PC-3 (cell line): Measurements from ENCODE around the gene ETV1. TPM values are rescaled to one million over a fixed set of nuclear protein-coding genes. Genes with fewer than 3 reads are reported as not detected.

Source experiments
- ATAC-seq: fragments of 200-7000 bp; cut with Tn5 transposase; 2 replicates; pipeline ENCODE4 v1.9.1; 2020; ENCODE audit warnings: mild to moderate bottlenecking, moderate library complexity
- BruUV-seq: library from RNA; stranded (reverse); fragments of 400-500 nt; replicated peaks from 2 replicates; lab custom pipeline; 2021; lab: Mats Ljungman, UMichigan
- CTCF ChIA-PET: fragments of 300-600 bp; sonication (Branson Sonifier 250); formaldehyde crosslinking; loops from one replicate; lab custom pipeline; 2022; ENCODE audit warnings: antibody characterized with exemption; lab: Charles Lee
- POLR2A ChIA-PET: fragments of 300-600 bp; sonication (Branson Sonifier 250); formaldehyde crosslinking; loops from one replicate; lab custom pipeline; 2022; ENCODE audit warnings: antibody characterized with exemption; ENCODE audit not compliant: unreplicated experiment; lab: Charles Lee
- DNase-seq: peaks from one replicate; pipeline ENCODE4 v3.0.0-alpha.2; 2015
- H2AFZ ChIP-seq: fragments of 300-600 bp; sonication (generic); 2 replicates; pipeline ENCODE4 v1.6.0; 2016; ENCODE audit warnings: antibody characterized with exemption, low read length
- H3F3A ChIP-seq: fragments of 300-600 bp; sonication (generic); one replicate; pipeline ENCODE4 v1.6.0; 2017; ENCODE audit warnings: antibody characterized with exemption, low read length, control low read depth, mild to moderate bottlenecking; ENCODE audit not compliant: unreplicated experiment
- H3K27ac ChIP-seq: fragments of 300-600 bp; sonication (generic); 2 replicates; pipeline ENCODE4 v1.5.1; 2016; ENCODE audit warnings: mild to moderate bottlenecking, low read length
- H3K27me3 ChIP-seq: fragments of 300-600 bp; sonication (generic); 2 replicates; pipeline ENCODE4 v1.6.1; 2016; ENCODE audit warnings: low read length, mixed read lengths
- H3K36me3 ChIP-seq: fragments of 300-600 bp; sonication (generic); 2 replicates; pipeline ENCODE4 v1.6.1; 2016; ENCODE audit warnings: low read depth, mixed run types, low read length, mixed read lengths
- H3K4me1 ChIP-seq: fragments of 300-600 bp; sonication (generic); 2 replicates; pipeline ENCODE4 v1.5.1; 2016; ENCODE audit warnings: low read length; ENCODE audit not compliant: insufficient read depth
- H3K4me2 ChIP-seq: fragments of 300-600 bp; sonication (generic); 2 replicates; pipeline ENCODE4 v1.6.0; 2016; ENCODE audit warnings: low read length
- H3K4me3 ChIP-seq: fragments of 300-600 bp; sonication (generic); 2 replicates; pipeline ENCODE4 v1.5.1; 2016; ENCODE audit warnings: mild to moderate bottlenecking, low read length, mixed read lengths
- H3K79me2 ChIP-seq: fragments of 300-600 bp; sonication (generic); 2 replicates; pipeline ENCODE4 v1.6.1; 2017; ENCODE audit warnings: low read length, mixed read lengths
- H3K9ac ChIP-seq: fragments of 300-600 bp; sonication (generic); 2 replicates; pipeline ENCODE4 v1.6.0; 2016; ENCODE audit warnings: mild to moderate bottlenecking, low read length
- H3K9me2 ChIP-seq: fragments of 300-600 bp; sonication (generic); replicated peaks from 2 replicates; pipeline ENCODE4 v1.6.1; 2016; ENCODE audit warnings: mixed run types, low read length, mixed read lengths
- H3K9me3 ChIP-seq: fragments of 300-600 bp; sonication (generic); 2 replicates; pipeline ENCODE4 v1.6.1; 2016; ENCODE audit warnings: low read length, mixed read lengths
- H4K20me1 ChIP-seq: fragments of 300-600 bp; sonication (generic); 2 replicates; pipeline ENCODE4 v1.6.1; 2016; ENCODE audit warnings: low read length, mixed read lengths
- EZH2 ChIP-seq: fragments of 300-600 bp; sonication (generic); IDR thresholded peaks from one replicate; pipeline ENCODE4 v1.6.1; 2017; ENCODE audit warnings: antibody characterized with exemption, mild to moderate bottlenecking, low read length; ENCODE audit not compliant: unreplicated experiment
- EZH2phosphoT487 ChIP-seq: fragments of 300-600 bp; sonication (generic); IDR thresholded peaks from 2 replicates; pipeline ENCODE4 v1.6.1; 2018; ENCODE audit warnings: mild to moderate bottlenecking, antibody characterized with exemption, low read length, borderline replicate concordance
- intact Hi-C: fragments of 100-400 bp; cut with micrococcal nuclease; formaldehyde crosslinking; loops from 2 replicates; pipeline ENCODE4 v1.9.0; 2023
- total RNA-seq: library from RNA; depleted of rRNA; stranded (reverse); fragments of >200 nt; gene quantifications from 2 replicates; pipeline ENCODE4 v1.2.3, GENCODE V29; 2014
- TF ChIP-seq, protein P1 (sequence below): fragments of 300-600 bp; sonication (generic); conservative IDR thresholded peaks from 2 replicates; pipeline ENCODE4 v1.5.1; 2017; ENCODE audit warnings: antibody characterized with exemption, low read depth, mild to moderate bottlenecking, low read length

ETV1 gene
- total RNA-seq, 1 experiment from 2014 or later: 20.6 TPM

DNA sequence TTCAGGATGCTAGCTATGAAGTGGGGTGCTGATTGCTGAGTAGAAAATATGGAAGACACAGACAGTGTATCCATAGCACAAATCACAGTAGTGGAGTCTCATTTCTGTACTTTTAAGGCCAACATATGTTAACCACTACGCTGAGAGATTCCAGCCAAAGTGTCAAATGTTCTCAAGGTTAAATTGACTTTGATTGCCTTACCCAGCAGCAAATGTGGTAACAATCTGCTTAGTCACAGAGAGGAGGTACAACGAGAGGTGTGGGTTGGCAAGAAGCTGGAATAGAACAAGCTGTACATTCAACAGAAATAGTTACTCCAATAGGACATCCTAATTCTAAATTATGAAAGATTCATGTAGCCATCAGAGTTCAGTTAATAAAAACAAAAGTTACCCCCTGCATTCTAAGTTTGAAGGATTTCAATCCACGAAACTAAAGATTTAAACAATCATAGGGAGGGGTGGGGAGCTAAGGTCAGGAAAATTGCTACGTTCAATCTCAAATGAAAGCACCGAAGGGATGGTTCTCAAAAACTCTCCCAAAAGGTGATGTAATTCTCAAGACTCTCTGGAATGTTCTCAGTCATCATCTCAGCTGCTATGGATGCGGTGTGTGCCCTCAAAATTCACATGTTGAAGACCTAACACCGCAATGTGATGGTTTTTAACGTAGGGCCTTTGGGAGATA lies 137.0 kb downstream of the ETV1 start:
- Histone ChIP-seq H3K36me3 (no peaks in the 10 kb centered on the region), H4K20me1 (no peaks in the 10 kb centered on the region), H3K4me3 (no peak overlapping the region), H3K4me1 (peaks cover 52% of the 10 kb centered on the region), H3K27me3 (no peaks in the 10 kb centered on the region), H2AFZ (no peak overlapping the region), H3K79me2 (no peaks in the 10 kb centered on the region), H3K27ac (no peak overlapping the region), H3K9me2 (no peaks in the 10 kb centered on the region), H3K9ac (no peak overlapping the region), H3K4me2 (no peak overlapping the region), H3F3A (peaks cover 8% of the 10 kb centered on the region), H3K9me3 (no peaks in the 10 kb centered on the region)
- no TSS peak for BruUV-seq
- ChIA-PET POLR2A (no interaction called here), CTCF (no interaction called here)
- intact Hi-C loops: loop anchor here (5.0 to 10.0 kb wide), 3 partner anchors 328 to 605 kb away; no protein-coding TSS in a partner anchor
- TF ChIP-seq EZH2phosphoT487 (no peak), EZH2 (no peak)
- TF ChIP-seq, protein P1, sequence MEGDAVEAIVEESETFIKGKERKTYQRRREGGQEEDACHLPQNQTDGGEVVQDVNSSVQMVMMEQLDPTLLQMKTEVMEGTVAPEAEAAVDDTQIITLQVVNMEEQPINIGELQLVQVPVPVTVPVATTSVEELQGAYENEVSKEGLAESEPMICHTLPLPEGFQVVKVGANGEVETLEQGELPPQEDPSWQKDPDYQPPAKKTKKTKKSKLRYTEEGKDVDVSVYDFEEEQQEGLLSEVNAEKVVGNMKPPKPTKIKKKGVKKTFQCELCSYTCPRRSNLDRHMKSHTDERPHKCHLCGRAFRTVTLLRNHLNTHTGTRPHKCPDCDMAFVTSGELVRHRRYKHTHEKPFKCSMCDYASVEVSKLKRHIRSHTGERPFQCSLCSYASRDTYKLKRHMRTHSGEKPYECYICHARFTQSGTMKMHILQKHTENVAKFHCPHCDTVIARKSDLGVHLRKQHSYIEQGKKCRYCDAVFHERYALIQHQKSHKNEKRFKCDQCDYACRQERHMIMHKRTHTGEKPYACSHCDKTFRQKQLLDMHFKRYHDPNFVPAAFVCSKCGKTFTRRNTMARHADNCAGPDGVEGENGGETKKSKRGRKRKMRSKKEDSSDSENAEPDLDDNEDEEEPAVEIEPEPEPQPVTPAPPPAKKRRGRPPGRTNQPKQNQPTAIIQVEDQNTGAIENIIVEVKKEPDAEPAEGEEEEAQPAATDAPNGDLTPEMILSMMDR: no peak
- no peak for ATAC-seq
- DNase-seq: no peak

DNA sequence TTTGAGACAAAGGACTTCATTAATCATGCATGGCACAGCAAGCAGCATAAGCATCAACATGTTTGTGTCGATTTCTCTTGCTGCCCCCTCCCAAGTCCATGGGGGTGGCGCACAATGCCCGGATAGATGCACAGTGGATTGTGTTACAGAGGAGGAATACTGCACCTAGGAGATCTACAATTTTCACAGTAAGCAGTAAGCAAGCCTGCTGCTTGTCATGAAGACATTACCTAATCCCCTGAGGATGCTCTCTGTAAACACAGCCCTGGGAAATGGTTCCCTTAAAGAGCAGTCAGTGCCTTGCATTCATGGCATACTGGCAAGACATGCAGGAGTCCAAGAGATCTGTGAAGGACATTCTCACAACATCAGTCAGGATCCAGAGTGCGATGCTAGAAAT lies 137.7 kb downstream of the ETV1 start:
- no peaks in the 10 kb centered on the region for H3K79me2 ChIP-seq
- H4K20me1 ChIP-seq: no peaks in the 10 kb centered on the region
- peaks cover 52% of the 10 kb centered on the region for H3K4me1 ChIP-seq
- H3K9me3 ChIP-seq: no peaks in the 10 kb centered on the region
- H3K9ac ChIP-seq: peak overlapping the region; percentile 63; the same call in 1 of the 2 replicates
- H3K4me2 ChIP-seq: no peak overlapping the region
- H3K9me2 ChIP-seq: no peaks in the 10 kb centered on the region
- H3K36me3 ChIP-seq: no peaks in the 10 kb centered on the region
- DNase-seq (no peak), ATAC-seq (no peak)
- TF ChIP-seq EZH2phosphoT487 (no peak), EZH2 (no peak)
- TF ChIP-seq, protein P1: no peak
- intact Hi-C loops: loop anchor here (2.0 to 10.0 kb wide), 7 partner anchors 29 to 606 kb away; no protein-coding TSS in a partner anchor
- BruUV-seq: no TSS peak
- no peak overlapping the region; the same call in 1 of the 2 replicates for H2AFZ ChIP-seq
- peaks cover 8% of the 10 kb centered on the region for H3F3A ChIP-seq
- ChIA-PET POLR2A (no interaction called here), CTCF (no interaction called here)
- H3K4me3 ChIP-seq: no peak overlapping the region
- peak overlapping the region; percentile 94 for H3K27ac ChIP-seq
- H3K27me3 ChIP-seq: no peaks in the 10 kb centered on the region
